DMS 273 (cell line): ENCODE measurements around the gene C11orf21.

Source experiments
- DNase-seq: peaks from one replicate; lab custom pipeline; 2025; ENCODE audit not compliant: unreplicated experiment; lab: John Stamatoyannopoulos, UW

The C11orf21 gene

DNA sequence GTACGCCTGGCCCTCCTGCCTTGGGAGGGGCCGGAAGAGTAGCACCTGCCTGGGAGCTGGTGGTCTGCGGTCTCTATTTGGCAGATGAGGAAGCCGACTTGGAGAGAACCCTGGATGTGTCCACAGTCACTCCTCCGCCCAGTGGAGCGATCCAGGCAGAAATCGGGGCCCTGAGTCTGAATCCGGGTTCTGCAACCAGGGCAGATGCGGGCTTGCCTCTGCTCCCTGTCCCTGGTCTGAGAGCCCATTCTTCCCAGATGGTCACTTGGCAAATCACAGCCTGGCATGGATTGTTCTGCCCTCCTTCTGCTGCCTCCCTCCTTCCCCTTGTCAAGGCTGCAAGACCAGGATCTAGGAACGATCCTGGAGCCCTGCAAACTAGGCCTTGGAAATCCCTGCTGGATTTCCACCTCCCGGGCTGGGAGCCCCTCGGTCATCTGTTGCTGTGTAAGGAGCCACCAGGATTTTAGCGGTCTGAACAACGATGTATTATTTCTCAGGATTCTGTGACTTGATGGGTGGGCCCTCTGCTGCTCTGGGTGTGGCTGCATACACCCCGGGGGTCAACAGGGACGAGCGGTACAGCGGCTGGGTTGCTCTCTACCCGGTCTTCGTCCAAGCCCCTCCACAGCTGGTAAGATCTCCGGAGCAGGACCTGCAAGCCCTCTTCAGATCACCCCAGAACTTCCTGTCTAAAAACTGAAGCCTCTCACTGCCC, 29.3 kb downstream of the C11orf21 start:
- DNase-seq = no peak

DNA sequence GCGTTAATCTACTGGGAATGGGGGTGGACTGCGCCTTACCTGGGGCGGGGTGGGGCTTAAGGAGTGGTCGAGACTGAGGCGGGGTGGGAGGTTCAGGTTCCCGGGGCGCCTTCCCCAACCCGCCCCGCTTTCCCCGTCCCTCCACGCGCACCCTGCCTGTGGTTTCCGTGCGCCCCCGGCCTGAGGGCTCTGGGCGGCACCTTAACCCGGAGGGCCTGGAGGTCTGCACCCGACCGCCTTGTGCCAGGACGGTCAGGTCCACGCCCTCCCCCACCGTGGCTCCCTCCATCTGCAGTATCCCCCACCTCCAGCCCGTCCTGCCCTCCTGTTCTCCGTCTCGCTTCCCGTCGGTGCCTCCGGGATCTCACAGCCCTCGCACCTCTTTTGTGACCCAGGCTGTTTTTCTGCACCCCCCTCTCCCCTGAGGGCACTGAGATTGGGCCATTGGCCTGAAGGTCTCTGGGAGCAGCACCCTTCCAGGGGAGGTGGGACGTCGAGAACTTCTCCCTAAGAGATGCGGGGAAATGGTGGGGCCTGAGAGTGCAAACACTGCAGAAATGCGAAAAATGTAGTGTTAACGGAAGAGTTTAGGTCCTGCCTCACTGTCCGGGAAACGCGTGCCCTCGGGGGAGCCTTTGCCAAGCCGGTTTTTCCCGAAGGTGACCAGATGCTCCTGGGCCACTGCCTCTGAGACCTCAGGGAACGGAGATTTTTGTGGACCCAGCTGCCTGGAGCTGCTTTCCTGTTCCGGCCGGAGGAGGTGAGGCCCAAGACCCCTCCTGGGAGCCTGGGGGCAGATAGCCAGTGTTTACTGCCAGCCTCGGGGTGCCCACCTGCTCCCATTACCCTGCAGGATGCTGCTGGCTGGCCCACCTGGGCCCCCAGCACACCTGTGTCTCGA, 30.1 kb downstream of the C11orf21 start:
- no peak for DNase-seq

DNA sequence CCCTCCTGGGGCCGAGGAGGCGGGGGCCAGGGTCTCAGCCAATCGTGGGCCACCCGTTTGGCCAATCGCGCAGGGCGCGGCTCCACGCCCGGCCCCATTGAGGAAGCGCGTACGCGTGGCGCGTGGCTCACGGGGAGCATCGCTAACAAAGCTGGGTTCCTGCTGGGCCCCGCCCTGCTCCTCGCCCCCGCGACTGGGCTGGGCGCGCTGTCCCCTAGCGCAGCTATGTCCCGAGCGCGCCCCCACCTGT, 30.7 kb downstream of the C11orf21 start:
- DNase-seq = no peak

DNA sequence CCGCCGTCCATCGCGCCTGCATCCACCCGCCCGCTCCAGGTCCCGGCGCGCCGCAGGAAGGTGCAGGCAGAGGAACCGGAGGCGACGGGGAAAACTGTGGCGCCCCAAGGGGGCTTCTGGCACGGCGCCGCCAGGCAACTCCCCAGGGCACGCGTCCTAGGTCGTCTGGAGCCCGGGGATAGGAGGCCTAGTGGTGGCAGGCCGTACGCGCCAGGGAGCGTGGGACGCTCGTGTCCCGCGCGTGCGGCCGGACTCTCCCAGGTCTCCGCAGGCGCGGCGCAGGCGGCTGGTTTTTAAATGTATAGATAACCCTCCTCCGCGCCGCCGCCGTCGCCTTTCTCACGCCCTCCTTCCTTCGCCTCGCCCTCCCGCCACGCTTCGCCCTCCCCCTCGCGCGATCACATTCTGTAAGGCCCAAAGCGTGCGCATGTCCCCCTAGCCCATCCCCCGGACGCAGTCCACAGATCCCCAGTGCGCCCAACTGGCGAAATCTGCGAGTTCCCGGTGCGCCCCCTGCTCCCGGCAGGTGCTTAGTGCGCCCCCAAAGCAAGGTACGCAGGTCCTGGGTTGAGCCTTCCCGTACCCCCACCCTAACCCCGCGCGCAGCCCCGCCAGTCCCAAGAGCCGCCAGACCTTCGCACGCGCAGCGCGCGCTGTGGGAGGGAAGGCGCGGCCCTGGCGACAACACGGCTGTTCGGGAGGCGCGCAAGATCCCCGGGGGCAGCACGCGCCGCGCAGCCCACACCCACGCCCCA, 31.2 kb downstream of the C11orf21 start, which contains the start of gene ASCL2:
ASCL2 (minus strand) TSS at position 267 of the 755 bp plus-strand sequence; CDS start at position 11, 256 bp downstream.
- peak; percentile 38 for DNase-seq

DNA sequence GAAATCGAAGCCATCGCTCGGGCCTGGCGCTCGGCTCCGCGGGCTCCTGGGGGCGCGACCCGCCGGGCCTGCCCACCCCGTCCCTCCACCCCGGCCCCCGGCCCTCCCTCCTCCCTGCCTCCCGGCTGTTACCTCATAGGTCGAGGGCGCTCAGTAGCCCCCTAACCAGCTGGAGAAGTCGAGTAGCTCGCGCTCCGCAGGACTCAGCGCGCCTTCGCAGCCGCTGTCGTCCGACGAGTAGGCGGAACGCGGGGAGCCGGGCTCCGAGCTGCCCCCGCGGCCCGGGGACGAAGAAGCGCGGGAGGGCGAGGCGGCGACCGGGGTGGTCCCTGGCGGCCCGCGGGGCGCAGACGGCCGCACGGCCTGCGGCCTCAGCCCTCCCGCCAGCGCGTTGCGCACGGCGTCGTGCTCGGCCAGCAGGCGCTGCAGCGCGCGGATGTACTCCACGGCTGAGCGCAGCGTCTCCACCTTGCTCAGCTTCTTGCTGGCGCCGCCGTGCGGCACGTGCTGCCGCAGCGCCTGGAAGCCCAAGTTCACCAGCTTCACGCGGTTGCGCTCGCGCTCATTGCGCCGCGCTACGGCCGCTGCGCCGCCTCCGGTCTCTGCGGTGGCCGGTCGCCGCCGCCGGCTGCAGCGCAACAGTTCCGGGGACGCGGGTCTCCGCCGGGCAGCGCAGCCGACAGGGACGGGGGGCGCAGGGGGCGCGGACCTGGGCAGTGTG, 32.0 kb downstream of the C11orf21 start:
- peak; percentile 72 for DNase-seq

DNA sequence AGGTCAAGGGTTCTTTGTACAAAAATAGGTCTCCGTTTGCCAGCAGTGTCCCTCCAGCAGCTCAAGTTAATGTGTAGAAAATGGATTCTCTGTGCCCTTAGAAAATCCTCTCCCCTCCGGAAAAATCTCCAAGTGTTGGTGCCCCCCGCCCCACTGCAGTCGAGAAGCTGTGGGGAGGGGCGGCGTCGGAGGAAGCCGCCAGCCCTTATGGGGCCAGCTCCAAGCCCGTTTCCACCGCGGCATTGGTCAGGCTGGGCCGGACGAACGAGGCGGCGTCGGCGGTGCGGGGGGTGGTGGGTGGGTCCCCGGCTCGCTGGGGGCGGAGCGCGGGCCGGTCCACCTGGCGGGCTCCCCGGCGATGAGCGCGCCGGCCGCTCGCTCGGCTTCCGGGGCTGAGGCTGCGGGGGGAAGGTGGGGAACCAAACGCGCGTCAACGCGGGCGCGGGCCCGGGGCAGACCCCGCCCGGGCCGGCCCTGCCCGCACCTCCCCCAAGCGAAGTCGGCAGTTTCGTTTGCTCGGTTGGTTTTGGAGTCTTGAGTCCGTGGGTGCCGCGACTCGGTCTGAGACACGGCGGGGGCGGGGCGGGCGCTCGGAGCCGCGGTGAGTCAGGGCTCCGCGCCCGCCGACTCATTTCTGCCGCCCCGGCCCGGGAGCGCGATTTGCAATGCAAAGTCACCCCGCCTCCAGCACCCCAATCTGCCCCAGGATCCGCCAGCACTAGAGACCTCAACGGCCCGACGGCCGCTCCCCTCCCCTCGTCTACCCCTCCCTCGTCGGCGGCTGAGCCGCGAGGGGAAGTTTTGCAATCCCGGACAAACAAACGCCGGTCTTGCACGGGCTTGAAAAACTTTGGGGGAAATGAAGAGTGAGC, 32.8 kb downstream of the C11orf21 start:
- no peak for DNase-seq

DNA sequence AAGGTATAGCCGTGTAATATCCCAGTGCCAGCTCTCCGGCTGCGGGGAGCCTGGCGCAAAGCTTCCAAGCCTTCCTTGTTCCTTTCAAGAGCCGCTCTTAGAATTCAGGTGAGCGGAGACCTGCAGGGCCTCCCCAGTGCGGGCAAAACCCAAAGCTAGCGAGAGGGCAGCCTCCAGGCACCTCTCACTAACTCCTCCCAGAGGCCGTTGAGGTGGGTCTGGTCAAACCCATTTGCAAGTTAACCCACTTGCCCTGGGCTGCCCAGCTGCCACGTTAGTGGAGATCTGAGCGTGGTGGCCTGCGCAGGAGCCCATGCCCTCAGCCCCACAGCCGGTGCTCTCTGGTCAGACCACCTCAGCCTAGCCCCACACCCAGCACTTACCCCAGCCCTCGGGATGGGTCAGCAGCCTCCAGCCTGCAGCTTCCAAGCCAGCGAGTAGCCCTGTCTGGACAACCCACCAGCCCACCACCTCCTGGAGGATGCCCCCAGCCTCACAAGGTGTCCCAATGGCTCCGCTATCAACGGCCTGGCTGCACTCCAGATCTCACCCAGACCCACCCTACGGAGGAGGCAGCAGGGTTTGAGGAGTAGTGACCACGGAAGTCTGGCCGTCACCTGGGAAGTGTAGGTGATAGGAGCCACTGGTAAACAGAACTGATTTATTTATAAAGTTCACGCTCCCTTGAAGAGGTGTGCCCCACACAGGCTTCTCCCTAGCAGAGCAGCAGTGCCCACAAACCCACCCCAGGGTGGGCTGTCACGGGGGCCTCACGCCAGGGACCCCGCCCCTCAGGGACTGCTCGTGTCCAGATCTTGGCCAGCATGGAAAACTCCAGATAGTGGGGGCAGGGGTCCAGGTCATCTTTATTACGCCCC, 33.6 kb downstream of the C11orf21 start:
- no peak for DNase-seq

DNA sequence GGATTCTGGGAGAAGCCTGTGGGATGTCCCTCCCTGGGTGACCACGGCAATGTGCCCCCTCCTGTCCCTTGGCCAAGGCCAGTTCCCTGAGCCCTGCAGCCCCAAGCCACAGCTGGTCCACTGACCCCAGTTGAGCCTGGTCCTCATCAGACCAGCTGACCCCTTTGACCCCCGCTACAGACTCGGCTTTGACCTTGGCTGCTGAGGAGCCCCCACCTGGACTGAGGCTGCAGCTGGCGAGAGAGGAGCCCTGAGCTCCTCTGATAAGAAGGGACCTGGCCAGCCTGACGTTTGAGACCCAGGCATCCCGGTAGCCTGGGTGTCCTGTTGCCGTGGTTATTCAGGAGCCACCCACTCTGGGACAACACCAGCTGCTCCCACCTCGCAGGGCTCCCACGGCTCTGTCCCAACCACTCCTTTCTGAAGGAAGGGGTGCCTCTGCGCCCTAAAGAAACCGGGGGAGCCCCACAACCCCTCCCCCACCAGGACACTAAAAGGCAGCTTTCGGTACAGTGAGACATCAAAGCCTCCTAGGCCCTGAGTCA, 34.3 kb downstream of the C11orf21 start:
- no peak for DNase-seq

DNA sequence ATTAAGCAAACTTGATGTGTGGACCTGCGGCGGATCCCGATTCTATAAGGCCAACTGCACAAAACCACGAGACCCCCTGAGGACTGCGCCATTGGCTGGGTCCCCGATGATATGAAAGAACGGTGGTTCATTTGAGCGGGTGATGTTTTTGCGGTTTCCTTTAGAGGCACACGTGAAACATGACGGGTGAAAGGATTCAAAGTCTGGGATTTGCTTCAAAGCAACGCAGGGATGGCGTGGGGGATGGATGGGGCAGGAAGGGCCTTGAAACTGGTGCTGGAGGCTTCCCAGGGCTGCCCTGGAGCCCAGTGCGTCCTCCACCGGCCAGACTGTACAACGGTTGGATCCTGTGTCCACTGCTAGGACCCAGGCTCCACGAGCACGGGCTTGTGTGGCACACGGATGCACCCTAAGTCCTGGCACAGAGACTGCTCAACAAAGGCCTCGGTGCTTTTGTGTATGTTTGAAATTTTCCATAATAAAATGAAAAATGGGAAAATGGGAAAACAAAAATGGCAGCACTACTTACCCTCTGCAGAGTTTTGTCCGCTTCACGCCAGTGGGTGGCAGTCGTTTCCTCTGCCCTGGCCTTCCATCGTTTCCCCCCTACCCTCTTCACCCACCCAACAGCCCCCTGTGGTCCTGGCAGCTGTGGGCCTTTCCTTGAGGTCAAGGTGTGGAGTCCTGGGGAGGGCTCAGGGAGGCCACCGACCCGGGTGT, 35.0 kb downstream of the C11orf21 start:
- DNase-seq = no peak

DNA sequence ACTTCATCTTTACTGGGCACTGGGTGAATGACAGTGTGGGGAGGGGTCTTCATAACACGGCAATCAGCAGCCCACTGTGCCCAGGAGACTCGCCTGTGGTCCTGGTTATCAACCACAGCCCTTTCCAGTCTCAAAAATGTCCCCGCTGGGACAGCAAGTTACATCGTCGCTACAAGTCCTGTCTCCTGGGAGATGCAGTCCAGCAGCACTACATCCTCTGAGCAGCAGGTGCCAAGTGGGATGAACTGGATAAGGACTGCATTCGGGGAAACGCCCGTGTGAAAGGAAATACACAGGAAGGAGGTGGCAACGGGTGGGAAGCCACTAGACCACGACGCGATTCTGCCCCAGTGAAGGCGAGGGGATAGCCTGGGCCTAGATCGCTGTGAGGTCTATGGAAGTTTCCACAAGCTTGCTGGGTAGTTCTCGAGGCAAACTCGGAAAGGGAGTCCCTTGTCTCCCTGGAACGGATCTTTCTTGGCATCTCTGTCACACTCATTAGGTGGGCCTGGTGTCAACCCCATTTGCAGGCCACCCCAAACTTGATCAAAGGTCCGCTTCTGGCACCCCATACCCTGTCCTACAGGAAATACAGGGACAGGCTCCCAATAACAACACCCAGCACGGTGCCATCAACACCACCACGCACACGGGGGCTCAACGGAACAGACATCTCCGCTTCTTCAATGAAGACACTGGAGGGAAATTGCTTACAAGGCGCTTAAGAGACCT, 35.7 kb downstream of the C11orf21 start:
- DNase-seq = no peak

DNA sequence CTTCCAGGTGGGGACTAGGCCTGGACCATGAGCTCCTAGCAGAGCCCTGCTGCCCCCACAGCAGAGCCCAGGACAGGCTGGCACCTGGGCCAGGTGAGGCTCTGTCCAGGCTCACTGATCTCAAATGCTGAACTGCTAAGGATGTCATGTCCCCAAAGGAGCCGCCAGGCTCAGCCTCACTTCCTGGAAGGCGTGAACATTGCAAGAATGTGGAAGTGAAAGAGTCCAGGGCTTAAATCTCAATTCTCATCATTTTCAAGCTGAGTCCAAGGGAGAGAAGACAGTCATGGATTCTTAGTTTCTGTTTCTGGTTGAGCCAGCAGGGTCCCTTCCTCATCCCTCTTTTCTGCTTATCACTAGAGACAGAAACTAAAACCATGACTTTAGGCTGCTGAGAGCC, 36.3 kb downstream of the C11orf21 start:
- no peak for DNase-seq

DNA sequence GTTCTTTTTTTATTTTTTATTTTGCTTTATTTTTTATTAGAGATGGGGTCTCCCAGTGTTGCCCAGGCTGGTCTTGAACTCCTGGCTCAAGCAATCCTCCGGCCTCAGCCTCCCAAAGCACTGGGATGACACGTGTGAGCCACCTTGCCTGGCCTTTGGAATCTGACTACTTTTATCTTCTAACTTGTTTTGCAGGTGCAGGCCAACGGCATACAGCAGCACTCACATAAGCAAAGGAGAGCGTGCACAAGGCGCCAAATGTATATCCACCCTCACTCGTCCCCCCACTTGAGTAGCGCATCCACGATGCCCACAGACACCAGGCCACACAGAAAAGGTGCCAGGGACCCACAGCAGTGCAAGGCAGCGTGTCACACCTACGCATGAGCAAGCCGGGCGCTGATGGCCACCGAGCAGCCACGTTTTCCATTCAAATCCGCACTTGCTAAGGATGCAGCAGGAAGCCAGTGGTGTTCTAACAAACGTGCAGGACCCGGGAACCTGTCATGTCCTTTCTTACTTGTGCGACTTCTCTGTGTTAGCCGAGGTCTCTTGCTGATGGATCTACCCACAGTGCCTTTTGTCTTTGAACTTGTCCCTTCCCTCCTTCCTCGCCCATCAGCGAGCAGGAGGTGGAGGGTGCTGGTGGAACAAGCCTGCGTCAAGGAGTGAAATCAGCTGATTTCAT, 37.2 kb downstream of the C11orf21 start:
- no peak for DNase-seq

DNA sequence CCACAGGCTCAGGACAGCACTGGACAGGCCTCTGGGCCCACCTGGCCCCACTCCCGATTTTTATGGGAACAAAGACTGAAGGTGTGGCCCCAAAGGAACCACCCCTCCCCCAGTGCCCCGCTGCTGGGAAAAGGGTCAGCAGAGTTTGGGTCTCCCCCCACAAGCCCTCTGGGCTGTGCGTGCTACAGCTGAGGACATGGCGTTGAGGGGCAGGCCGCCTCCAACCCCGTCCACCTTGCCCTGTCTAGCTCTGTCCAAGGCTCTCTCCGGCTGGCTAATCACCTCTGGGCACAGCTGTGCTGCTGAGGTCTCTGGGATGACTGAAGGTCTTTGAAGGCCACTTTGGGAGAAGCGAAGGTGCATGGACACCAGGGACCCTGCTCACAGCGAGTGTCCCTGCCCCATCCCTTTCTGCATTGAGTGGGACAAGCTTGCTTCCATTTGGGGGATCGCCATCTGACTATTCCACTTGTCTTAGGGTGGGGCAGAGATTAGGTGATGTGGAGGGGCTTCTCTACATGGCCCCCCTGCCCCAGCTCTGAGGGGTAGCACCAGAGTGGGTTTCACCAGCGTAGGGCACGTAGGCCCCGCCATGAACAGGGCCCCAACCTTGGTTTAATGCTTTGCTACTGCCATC, 37.9 kb downstream of the C11orf21 start:
- no peak for DNase-seq

DNA sequence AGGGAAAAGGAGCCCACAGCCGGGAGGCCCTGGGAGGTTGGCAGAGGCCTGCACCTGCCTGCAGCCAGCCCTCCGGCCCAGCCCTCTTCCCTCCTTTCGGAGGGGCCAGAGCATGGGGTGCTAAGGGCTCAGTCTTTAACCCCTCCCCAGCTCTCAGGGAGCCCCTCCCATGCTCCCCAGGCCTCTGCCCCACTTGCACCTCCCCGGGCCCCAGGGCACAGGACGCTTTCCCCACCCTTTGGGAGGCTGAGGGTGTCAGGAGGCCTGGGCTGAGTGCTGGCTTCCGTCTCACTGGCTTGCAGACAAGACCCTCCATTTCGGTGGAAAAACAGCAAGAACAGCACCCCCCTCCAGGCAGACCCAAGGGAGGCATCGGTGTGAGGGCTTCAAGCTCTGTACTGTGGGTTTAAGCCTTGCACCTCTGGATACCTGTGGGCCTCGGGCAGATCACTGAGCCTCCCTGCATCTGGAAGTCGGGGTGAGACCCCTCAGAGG, 38.6 kb downstream of the C11orf21 start:
- DNase-seq = no peak

DNA sequence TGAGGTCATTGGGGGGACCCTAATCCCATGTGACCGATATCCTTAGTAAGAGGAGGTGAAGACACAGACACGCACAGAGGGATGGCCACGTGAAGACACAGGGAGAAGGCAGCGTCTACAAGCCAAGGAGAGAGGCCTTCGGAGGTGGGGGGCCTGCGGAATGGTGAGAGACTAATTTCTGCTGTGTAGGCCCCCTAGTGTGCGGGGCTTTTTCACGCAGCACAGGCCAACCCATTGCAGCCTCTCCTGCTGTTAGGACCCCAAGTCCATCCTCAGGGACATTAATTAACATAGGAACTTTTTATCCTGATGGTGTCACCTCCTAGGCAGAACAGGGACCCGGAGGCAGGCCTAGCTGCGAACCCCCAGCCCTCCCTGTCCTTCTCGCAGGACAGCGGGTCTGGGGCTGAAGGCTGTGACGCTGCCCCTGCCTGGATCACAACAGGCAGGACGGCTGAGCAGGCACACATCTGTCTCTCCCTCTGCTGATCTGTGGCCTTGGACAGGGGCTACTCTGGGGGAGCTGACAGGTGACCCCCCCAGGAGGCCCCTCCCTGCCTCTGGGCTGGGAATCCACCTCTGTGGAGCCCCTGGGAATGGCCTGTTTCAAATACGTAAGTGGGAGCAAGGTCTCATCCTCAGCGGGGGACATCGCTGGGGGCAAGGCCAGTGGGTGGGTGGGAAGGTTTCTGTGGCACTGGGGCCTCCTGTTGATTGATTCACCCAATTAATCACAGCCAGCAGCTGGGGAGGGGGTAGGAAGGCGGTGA, 39.2 kb downstream of the C11orf21 start:
- no peak for DNase-seq
